Fibroblast of pulmonary artery (primary cell): Measurements from ENCODE around the gene SLC5A9.

ENCODE experiments used
- DNase-seq: peaks from one replicate; pipeline ENCODE4 v3.0.0-alpha.2; 2010; ENCODE audit warnings: low read depth
- H3K4me3 ChIP-seq: replicated peaks from 2 replicates; pipeline ENCODE4 v1.5.1; 2011; ENCODE audit warnings: low read depth, mild to moderate bottlenecking, control low read depth, low read length, moderate library complexity
- CTCF ChIP-seq: IDR thresholded peaks from 2 replicates; pipeline ENCODE4 v1.5.1; 2011; ENCODE audit warnings: mild to moderate bottlenecking, control low read depth, low read length, inconsistent platforms; ENCODE audit errors: missing control alignments

SLC5A9 gene

GRCh38 chr1:48233666-48234485 is 11.4 kb downstream of the SLC5A9 start:
- no peak for DNase-seq
- TF ChIP-seq CTCF, result no peak

GRCh38 chr1:48235652-48236051 is 13.1 kb downstream of the SLC5A9 start:
- no peak for TF ChIP-seq CTCF
- no peak overlapping the region for H3K4me3 ChIP-seq
- no peak for DNase-seq

More at GRCh38 chr1:48233666-48234485, 11.4 kb downstream of the SLC5A9 start:
- H3K4me3 ChIP-seq, result no peak overlapping the region

- TF ChIP-seq CTCF, result peak; percentile 66
- no peak overlapping the region for H3K4me3 ChIP-seq
- peak; percentile 50 for DNase-seq
Measured at GRCh38 chr1:48236716-48237470, 14.4 kb downstream of the SLC5A9 start.

- H3K4me3 ChIP-seq, result no peak overlapping the region
- no peak for DNase-seq
- TF ChIP-seq CTCF, result no peak
Measured at GRCh38 chr1:48242141-48242736, 19.7 kb downstream of the SLC5A9 start.

GRCh38 chr1:48245106-48245505 is 22.6 kb downstream of the SLC5A9 start:
- no peak overlapping the region for H3K4me3 ChIP-seq
- no peak for DNase-seq
- no peak for TF ChIP-seq CTCF

- TF ChIP-seq CTCF, result no peak
- no peak for DNase-seq
- no peak overlapping the region for H3K4me3 ChIP-seq
Measured at GRCh38 chr1:48246727-48247126, 24.2 kb downstream of the SLC5A9 start.
